HG03571 (cell line): ENCODE data around the gene PRRX1.

Experiments
- ATAC-seq: cut with Tn5 transposase; IDR thresholded peaks from one replicate; pipeline ENCODE4 v1.9.1; 2021; ENCODE audit not compliant: unreplicated experiment

PRRX1 gene

GRCh38 chr1:170686291-170686690 is 22.4 kb downstream of the PRRX1 start:
- ATAC-seq, result no peak

GRCh38 chr1:170687621-170688020 is 23.7 kb downstream of the PRRX1 start:
- no peak for ATAC-seq

- no peak for ATAC-seq
Measured at GRCh38 chr1:170691258-170691657, 27.3 kb downstream of the PRRX1 start.

- ATAC-seq, result no peak
Measured at GRCh38 chr1:170692866-170693575, 29.1 kb downstream of the PRRX1 start.

- no peak for ATAC-seq
Measured at GRCh38 chr1:170694172-170694926, 30.4 kb downstream of the PRRX1 start.

GRCh38 chr1:170695955-170696590 is 32.1 kb downstream of the PRRX1 start:
- ATAC-seq, result no peak

- ATAC-seq, result no peak
Measured at GRCh38 chr1:170696591-170697290, 32.8 kb downstream of the PRRX1 start.

GRCh38 chr1:170697316-170697715 is 33.4 kb downstream of the PRRX1 start:
- ATAC-seq, result no peak

GRCh38 chr1:170698301-170699275 is 34.7 kb downstream of the PRRX1 start:
- no peak for ATAC-seq

- ATAC-seq, result no peak
Measured at GRCh38 chr1:170699696-170700095, 35.8 kb downstream of the PRRX1 start.

- no peak for ATAC-seq
Measured at GRCh38 chr1:170700842-170701615, 37.1 kb downstream of the PRRX1 start.

- no peak for ATAC-seq
Measured at GRCh38 chr1:170701962-170702361, 38.0 kb downstream of the PRRX1 start.

- ATAC-seq, result no peak
Measured at GRCh38 chr1:170703591-170703990, 39.7 kb downstream of the PRRX1 start.

- no peak for ATAC-seq
Measured at GRCh38 chr1:170704256-170704655, 40.3 kb downstream of the PRRX1 start.

GRCh38 chr1:170705981-170706380 is 42.0 kb downstream of the PRRX1 start:
- no peak for ATAC-seq

GRCh38 chr1:170707117-170707516 is 43.2 kb downstream of the PRRX1 start:
- ATAC-seq, result no peak

GRCh38 chr1:170707959-170708655 is 44.2 kb downstream of the PRRX1 start:
- no peak for ATAC-seq

GRCh38 chr1:170711682-170712081 is 47.8 kb downstream of the PRRX1 start:
- no peak for ATAC-seq

- ATAC-seq, result no peak
Measured at GRCh38 chr1:170714163-170714562, 50.2 kb downstream of the PRRX1 start.
